LNCaP clone FGC (cell line): ENCODE results near the gene PHYHIPL.
"Not testable (repeated sequence)": the region's sequence is repeated elsewhere in the genome, so short reads cannot be mapped to it uniquely, and the experiment has no call there.

ENCODE experiments used
- DNase-seq: peaks from one replicate; pipeline ENCODE4 v3.0.0-alpha.2; 2011; ENCODE audit warnings: low read depth
- H3K4me3 ChIP-seq: 2 replicates; pipeline ENCODE4 v1.5.1; 2011; ENCODE audit warnings: mild to moderate bottlenecking, low read depth, low read length, control low read depth
- TF ChIP-seq, protein P1 (sequence below): IDR thresholded peaks from 2 replicates; pipeline ENCODE4 v1.5.1; 2012; ENCODE audit warnings: mild to moderate bottlenecking; ENCODE audit not compliant: control insufficient read depth, insufficient read depth; ENCODE audit errors: extremely low read depth

The PHYHIPL gene

DNA sequence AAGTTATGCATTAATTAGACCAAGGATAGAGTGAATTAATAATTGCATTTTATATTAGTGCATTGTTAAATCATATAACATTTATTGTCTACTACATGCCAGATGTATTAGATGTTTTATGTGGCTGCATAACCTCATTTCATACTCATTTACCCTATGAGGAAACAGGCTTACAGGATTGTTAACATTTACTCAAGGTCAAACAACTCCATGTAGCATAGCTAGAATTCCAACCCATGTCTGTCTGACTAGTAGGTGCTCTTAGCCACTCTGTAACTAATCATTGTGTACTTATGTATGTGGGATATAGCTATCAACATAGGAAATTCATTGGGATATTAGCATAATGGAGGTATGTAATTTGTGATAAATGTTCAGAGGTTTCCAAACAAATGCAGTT, 46.3 kb downstream of the PHYHIPL start:
- H3K4me3 ChIP-seq, result no peak overlapping the region
- TF ChIP-seq, protein P1, sequence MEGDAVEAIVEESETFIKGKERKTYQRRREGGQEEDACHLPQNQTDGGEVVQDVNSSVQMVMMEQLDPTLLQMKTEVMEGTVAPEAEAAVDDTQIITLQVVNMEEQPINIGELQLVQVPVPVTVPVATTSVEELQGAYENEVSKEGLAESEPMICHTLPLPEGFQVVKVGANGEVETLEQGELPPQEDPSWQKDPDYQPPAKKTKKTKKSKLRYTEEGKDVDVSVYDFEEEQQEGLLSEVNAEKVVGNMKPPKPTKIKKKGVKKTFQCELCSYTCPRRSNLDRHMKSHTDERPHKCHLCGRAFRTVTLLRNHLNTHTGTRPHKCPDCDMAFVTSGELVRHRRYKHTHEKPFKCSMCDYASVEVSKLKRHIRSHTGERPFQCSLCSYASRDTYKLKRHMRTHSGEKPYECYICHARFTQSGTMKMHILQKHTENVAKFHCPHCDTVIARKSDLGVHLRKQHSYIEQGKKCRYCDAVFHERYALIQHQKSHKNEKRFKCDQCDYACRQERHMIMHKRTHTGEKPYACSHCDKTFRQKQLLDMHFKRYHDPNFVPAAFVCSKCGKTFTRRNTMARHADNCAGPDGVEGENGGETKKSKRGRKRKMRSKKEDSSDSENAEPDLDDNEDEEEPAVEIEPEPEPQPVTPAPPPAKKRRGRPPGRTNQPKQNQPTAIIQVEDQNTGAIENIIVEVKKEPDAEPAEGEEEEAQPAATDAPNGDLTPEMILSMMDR, result no peak
- no peak for DNase-seq

DNA sequence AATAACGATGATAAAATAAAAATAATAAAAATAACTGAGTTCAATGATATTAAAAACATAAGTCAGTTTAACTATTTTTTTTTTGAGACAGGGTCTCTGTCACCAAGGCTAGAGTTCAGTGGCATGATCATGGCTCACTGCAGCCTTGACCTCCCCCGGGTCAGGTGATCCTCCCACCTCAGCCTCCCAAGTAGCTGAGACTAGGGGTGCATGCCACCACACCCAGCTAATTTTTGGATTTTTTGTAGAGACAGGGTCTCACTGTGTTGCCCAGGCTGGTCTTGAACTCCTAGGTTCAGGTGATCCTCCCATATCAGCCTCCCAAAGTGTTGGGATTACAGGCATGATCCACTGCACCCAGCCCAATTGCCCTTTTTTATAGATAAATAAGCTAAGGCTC, 47.2 kb downstream of the PHYHIPL start:
- DNase-seq, H3K4me3 ChIP-seq: not testable (repeated sequence)

DNA sequence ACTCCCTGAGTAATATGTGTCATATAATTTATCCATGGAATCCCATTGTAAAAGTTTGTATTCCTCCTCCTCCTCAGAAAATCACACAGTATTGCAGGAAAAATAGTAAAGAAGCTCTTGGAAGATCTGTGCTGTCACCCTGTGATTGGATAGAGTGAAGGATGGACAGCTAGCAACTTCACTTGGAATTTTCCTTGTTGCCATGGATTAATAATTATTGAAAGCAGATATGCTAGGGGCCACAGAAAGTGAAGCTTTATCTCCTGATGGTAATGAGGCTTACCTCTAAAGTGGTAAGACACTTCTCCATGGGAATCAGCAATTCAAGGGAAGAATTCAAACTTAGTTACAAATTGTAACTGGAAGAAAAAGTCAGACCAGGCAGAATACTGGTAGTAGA, 48.8 kb downstream of the PHYHIPL start:
- TF ChIP-seq, protein P1, result no peak
- no peak for DNase-seq

DNA sequence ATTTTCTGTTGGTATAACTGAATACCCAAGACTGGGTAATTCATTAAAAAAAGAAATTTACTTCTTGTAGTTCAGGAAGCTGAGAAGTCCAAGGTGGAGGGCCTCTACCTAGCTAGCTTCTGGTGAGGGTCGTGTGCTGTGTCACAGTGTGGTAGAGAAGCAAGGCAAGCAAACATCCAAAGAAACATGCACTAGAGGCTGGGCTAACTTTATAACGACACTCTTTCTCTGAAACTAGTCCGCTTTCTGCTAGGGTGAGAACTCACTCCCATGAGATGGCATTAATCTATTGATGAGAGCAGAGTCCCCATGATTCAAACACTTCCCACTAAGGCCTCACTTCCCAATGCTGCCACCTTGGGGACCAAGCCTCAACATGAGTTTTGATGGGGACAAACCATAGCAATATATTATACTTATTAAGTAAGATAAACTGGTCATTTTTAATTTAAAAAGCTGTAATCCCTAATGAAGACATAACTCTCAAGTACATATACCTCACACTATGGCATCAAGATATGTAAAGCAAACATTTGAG, 50.8 kb downstream of the PHYHIPL start:
- DNase-seq, result no peak
- TF ChIP-seq, protein P1, result 0 out of 2 replicates have a peak, but pooled peaks have one; percentile 10
- no peak overlapping the region for H3K4me3 ChIP-seq

More for the DNA sequence above, 48.8 kb downstream of the PHYHIPL start:
- H3K4me3 ChIP-seq, result no peak overlapping the region

DNA sequence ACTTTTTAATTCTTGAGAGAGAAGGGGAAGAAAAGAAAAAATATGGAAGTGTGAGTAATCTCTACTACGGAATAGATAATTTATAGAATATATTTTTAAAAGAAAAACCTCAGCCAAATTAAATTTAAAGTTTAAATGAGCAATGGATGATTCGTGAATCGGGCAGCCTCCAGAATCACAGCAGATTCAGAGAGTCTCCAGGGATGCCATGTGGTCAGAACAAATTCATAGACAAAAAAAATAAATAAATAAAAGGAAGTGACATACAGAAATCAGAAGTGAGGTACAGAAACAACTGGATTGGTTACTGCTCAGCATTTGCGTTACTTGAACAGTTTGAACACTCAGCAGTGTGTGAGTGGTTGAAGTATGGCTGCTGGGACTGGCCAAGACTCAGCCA, 53.0 kb downstream of the PHYHIPL start:
- TF ChIP-seq, protein P1, result no peak
- no peak overlapping the region for H3K4me3 ChIP-seq
- DNase-seq, result no peak

DNA sequence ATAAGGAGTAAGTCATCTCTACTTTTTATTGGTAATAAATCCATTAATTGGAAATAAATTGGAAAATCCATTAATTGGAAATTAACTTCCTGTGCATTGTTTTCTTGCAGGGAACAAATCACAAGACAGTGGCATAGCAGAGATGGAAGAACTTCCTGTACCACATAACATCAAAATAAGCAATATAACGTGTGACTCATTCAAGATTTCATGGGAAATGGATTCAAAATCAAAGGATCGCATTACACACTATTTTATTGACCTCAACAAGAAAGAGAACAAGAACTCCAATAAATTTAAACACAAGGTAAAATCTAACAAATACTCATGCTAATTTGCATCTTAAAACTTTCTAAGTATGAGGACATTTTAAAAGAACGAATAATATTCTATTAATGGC, 57.8 kb downstream of the PHYHIPL start:
- TF ChIP-seq, protein P1, result no peak
- H3K4me3 ChIP-seq, result no peak overlapping the region
- DNase-seq, result no peak

DNA sequence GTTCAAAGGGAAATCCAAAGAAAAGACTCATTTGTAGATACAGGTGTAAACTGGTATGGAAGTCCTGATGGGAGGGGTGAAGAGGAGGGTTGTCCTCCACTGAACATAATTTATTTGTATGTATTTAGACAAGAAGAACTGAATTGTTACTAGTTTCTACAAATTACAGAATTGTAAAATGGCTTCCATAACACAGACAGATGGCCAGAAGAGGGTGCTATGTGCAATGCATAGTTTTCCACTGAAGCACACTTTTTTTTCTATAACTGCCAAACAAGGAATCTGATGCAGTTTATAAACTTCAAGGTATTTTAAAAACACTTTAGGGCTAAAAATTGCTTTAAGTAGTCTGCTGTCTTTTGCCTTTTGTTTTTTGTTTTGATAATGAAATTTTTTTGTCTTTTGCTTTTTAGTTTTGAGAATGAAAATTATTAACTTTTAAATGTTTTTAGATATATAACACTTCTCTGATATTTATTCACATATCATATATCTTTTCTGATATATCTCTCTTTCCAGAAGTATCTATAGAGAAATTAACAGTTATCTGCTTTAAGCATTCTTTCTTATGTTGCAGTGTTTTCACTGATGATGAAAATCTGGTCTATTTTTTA, 58.5 kb downstream of the PHYHIPL start:
- TF ChIP-seq, protein P1, result peak; percentile 82
- peak; percentile 34 for DNase-seq
- H3K4me3 ChIP-seq, result no peak overlapping the region
